GM19099 (cell line): Measurements from ENCODE around the gene PGS1.

Source experiments
- POLR2A ChIP-seq: IDR thresholded peaks from 3 replicates; pipeline ENCODE4 v1.6.1; 2011; ENCODE audit warnings: low read depth; ENCODE audit not compliant: insufficient read length; ENCODE audit errors: extremely low read depth

Gene PGS1

DNA sequence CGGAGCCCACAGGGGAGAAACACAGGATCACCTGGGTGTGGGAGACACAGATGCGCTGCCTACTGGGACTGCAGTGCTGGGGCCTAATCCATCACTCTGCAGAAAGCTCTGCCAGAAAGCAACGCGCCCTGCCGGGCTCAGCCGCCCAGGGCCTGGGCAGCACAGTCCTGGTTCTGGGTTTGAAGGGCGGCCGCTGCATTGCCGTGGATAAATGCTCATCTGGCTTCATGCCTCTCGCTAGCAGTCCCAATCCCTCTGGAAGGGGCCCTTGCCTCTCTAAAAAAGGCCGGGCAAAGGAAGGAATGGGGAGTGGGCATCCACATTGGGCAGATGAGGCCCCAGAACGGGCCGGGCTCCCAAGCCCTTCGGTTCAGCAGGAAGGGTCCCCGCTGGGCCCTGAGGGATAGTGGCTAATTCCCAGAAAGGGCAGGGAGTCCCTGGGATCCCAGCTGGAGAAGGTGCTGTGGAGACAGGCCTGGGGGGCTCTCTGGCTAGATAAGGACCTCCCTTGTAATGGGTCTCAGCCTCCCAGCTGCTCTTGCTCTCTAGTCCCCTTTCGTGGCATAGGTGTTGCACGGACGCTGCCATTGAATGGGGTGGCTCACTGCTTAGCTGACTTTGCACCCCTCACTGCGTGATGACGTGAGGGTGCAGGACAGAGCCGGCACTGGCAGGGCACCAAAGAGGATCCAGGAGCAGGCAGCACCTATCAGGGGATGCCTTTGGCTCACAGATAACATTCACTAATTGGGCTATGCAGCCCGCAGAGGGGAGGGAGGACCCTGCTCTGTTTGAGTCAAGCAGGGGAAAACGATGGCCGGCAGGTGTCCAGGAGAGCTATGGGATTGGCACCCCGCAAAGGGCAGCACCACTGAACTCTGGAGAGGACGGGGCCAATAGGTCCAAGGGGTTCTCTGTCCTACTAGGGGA is 88.6 kb downstream of the PGS1 start:
- no peak for TF ChIP-seq POLR2A

DNA sequence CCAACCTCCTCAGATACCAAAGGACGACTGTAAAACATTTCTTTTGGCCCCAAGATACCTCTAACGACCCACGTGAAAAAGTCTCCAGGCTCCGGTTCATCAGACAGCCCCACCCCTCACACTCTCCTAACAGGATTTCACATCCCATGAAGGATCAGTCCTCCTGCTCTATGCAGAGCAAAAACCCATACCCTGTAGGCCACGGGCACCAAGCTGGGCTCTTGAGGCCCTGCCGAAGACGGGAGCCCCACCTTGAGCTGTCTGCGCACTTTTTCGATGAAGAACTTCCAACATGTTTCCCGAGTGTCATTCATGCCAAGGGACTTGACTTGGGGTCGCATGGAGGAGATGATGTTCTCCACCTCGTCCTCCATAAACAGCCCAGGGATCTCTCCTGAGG is 89.9 kb downstream of the PGS1 start:
- TF ChIP-seq POLR2A = no peak

DNA sequence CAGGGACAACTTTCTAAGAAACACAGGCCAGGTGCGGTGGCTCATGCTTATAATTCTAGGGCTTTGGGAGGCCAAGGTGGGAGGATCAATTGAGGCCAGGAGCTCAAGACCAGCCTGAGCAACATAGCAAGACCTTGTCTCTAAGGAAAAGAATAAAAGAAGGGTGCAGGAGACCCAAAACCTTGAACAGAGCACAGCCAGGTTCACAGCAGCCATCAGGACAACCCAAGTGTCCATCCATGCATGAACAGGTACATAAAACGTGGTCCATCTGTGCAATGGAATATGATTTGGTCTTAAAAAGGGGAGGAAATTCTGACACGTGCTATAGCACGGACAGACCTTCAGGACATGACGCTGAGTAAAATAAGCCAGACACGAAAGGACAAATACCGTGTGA is 91.0 kb downstream of the PGS1 start:
- TF ChIP-seq POLR2A = no peak

DNA sequence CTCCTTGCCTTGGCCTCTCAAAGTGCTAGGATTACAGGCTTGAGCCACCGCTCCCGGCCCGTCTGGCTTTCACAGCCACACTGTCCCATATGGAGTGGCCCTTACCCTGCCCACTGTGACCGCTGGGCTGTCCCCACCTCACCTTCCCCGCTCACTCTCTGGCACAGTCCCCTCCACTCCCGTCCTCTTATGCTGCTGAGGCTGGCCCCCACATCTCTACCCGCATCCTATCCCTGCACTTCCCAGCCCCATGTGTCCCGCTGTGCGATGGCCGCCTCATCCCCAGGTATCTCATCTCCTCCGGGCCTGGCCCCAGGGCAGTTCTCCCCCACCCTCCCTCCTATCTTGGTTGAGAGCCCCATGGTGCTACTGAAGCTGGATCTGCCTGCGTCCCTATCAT is 93.2 kb downstream of the PGS1 start:
- TF ChIP-seq POLR2A = no peak

DNA sequence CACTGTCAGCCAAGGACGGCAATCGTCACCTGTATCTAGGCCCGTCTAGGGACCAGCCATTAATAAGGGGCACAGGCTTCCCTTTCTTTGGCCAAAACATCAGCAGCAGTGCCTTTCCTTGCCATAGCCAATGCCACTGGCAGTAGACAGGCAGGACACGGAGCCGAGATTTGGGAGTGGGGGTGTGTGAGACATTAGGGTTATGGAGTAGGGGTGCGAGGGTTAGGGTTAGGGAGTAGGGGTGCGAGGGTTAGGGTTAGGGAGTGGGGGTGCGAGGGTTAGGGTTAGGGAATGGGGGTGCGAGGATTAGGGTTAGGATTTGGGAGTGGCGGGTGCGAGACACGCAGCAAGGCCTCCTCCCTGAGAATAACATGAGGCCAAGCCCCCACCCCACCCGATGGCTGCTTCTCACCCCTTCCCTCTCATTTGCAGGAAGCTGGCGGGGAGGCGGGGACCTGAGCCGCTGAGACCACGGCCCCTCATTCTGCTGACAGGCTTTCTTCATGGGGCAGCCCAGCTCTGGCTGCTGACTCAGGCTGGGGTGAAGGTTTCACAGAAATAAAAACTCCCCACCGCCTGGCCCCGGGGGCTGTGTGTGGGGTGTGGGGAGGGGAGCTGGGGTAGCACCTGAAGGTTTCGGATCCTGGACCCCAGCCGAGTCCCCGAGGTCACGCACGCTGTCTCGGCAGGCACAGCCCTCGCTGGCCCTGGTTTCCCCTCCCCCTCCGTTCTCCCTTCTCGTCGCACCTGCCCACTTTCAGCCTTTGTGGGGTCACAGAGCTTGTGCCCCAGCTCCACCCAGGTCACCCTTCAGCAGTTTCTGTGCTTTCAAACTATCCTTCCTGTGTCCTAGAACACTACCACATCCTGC is 93.8 kb downstream of the PGS1 start:
- no peak for TF ChIP-seq POLR2A

DNA sequence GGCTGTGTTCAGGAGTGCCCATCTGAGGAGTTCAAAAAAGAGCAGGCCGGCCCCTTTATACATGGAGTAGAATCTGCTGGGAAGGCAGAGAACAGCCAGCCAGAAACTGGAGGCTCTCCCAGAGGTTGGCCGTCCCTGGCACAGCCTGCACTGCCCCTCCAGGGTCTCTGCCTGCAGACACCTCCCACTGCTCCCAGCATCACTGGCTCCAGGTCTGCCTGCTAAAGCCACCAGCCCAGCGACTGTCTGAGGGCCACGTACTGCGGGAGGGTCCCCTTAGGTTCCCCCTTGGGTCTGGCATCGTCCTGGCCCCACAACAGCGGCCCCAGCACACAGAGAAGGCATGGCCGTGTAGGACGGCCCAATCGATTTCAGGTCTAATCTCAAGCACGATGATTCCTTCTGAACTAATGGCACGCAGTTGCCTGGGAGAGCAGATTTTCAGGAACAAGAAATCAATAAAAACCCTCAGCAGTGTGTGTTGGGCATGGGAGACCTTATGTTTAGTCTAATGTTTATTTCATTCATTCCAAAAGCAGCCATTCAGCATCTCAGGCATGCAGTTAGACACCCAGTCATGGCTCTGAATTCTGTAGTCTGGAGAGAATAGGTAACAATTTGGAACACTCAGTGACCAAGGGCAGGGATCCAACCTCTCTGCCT is 95.6 kb downstream of the PGS1 start:
- no peak for TF ChIP-seq POLR2A
